Limb (tissue), 2 donors: Measurements from ENCODE around the gene PDCD2L.
A peak's percentile ranks its signal among the peaks of the same experiment; 100 is the strongest.
"Not testable (repeated sequence)": the region's sequence is repeated elsewhere in the genome, so short reads cannot be mapped to it uniquely, and the experiment has no call there.

ENCODE experiments used
- DNase-seq, 2 donors: peaks; one replicate each; pipeline ENCODE4 v3.0.0-alpha.2; 2016; ENCODE audit errors: extremely low spot score in 2 of 2

The PDCD2L gene

GRCh38 chr19:34373601-34374288 is 30.5 kb upstream of the PDCD2L start:
- no peak for DNase-seq

- no peak for DNase-seq
Observed at GRCh38 chr19:34375598-34375997, 28.6 kb upstream of the PDCD2L start.

GRCh38 chr19:34380639-34381241 is 23.5 kb upstream of the PDCD2L start:
- DNase-seq = no peak

- DNase-seq = no peak
Observed at GRCh38 chr19:34381399-34382251, 22.6 kb upstream of the PDCD2L start.

- DNase-seq = no peak
Observed at GRCh38 chr19:34382471-34382870, 21.7 kb upstream of the PDCD2L start.

GRCh38 chr19:34383599-34383998 is 20.6 kb upstream of the PDCD2L start:
- no peak for DNase-seq

GRCh38 chr19:34386645-34387445 is 17.4 kb upstream of the PDCD2L start:
- DNase-seq = no peak

- no peak for DNase-seq
Observed at GRCh38 chr19:34387446-34387810, 16.8 kb upstream of the PDCD2L start.

- not testable (repeated sequence) for DNase-seq
Observed at GRCh38 chr19:34388745-34389144, 15.5 kb upstream of the PDCD2L start.

- no peak for DNase-seq
Observed at GRCh38 chr19:34391813-34392212, 12.4 kb upstream of the PDCD2L start.

GRCh38 chr19:34393031-34393430 is 11.2 kb upstream of the PDCD2L start:
- no peak for DNase-seq

GRCh38 chr19:34393629-34394028 is 10.6 kb upstream of the PDCD2L start:
- DNase-seq = peak; percentile 70 to 73

GRCh38 chr19:34397853-34398252 is 6.3 kb upstream of the PDCD2L start:
- no peak for DNase-seq

- DNase-seq = no peak
Observed at GRCh38 chr19:34399886-34400285, 4.3 kb upstream of the PDCD2L start.

- DNase-seq = not testable (repeated sequence)
Observed at GRCh38 chr19:34400844-34401243, 3.4 kb upstream of the PDCD2L start.

- DNase-seq = no peak
Observed at GRCh38 chr19:34402074-34402600, 2.1 kb upstream of the PDCD2L start.

- no peak for DNase-seq
Observed at GRCh38 chr19:34403784-34404108, 453 bp upstream of the PDCD2L start.

GRCh38 chr19:34405892-34406660 is 1.9 kb downstream of the PDCD2L start:
- no peak for DNase-seq

GRCh38 chr19:34408411-34408810 is 4.2 kb downstream of the PDCD2L start:
- DNase-seq = no peak
